ENCODE data around the gene GSK3A.

GRCh38 chr19:42214810-42215485 is 27.5 kb downstream of the GSK3A start:
- TF ChIP-seq, protein P1, sequence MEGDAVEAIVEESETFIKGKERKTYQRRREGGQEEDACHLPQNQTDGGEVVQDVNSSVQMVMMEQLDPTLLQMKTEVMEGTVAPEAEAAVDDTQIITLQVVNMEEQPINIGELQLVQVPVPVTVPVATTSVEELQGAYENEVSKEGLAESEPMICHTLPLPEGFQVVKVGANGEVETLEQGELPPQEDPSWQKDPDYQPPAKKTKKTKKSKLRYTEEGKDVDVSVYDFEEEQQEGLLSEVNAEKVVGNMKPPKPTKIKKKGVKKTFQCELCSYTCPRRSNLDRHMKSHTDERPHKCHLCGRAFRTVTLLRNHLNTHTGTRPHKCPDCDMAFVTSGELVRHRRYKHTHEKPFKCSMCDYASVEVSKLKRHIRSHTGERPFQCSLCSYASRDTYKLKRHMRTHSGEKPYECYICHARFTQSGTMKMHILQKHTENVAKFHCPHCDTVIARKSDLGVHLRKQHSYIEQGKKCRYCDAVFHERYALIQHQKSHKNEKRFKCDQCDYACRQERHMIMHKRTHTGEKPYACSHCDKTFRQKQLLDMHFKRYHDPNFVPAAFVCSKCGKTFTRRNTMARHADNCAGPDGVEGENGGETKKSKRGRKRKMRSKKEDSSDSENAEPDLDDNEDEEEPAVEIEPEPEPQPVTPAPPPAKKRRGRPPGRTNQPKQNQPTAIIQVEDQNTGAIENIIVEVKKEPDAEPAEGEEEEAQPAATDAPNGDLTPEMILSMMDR (conservative IDR thresholded peaks at IDR 0.05; ENCODE audit: low read depth, low read length), result no peak
- no peak for TF ChIP-seq EZH2phosphoT487 (IDR thresholded peaks at IDR 0.05; ENCODE audit: borderline replicate concordance, low read length)
- TF ChIP-seq EZH2 (IDR thresholded peaks at IDR 0.05; ENCODE audit: low read length, unreplicated experiment), result no peak
